Subcutaneous adipose tissue (tissue), 4 donors: ENCODE results near the gene CXCL12. TPM values are rescaled to one million over a fixed set of nuclear protein-coding genes. Genes with fewer than 3 reads are reported as not detected.

ENCODE experiments used
- total RNA-seq, 4 donors: library from RNA; depleted of rRNA; stranded (reverse); fragments of >200 nt; gene quantifications; one replicate each; pipeline ENCODE4 v1.1.0, GENCODE V29; 2016
- TF ChIP-seq, protein P1 (sequence below): fragments of 450-650 bp; IDR thresholded peaks from one replicate; pipeline ENCODE4 v1.5.1; 2016; ENCODE audit warnings: low read depth, mild to moderate bottlenecking, control low read depth, antibody characterized with exemption, moderate library complexity

Gene CXCL12
- total RNA-seq, 4 donors from 2014 or later, result 75.0 to 156 (median 91.6) TPM

DNA sequence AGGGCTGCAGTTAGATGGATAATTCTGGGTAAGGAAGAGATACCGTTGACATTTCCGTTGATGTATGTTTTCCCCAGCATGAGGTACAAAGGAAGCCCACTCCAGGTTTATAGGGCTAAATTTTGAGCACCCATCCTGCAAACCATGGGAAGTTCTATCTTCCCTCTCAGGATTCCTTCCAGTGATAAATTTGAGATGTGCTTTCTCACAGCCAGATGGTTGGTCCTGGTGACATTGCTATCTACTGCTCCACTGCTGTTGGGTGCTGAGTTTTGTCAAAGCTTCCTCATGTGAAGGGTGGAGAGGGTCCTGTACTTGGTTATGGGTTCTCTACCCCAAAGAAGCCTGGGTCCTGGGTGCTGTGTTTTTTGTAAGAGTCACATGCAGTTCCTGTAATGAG, 57.4 kb downstream of the CXCL12 start:
- TF ChIP-seq, protein P1, sequence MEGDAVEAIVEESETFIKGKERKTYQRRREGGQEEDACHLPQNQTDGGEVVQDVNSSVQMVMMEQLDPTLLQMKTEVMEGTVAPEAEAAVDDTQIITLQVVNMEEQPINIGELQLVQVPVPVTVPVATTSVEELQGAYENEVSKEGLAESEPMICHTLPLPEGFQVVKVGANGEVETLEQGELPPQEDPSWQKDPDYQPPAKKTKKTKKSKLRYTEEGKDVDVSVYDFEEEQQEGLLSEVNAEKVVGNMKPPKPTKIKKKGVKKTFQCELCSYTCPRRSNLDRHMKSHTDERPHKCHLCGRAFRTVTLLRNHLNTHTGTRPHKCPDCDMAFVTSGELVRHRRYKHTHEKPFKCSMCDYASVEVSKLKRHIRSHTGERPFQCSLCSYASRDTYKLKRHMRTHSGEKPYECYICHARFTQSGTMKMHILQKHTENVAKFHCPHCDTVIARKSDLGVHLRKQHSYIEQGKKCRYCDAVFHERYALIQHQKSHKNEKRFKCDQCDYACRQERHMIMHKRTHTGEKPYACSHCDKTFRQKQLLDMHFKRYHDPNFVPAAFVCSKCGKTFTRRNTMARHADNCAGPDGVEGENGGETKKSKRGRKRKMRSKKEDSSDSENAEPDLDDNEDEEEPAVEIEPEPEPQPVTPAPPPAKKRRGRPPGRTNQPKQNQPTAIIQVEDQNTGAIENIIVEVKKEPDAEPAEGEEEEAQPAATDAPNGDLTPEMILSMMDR, result no peak
